GM19043 (cell line): ENCODE measurements around the gene ADORA2B.
"Not testable (repeated sequence)": the region's sequence is repeated elsewhere in the genome, so short reads cannot be mapped to it uniquely, and the experiment has no call there.

ENCODE experiments used
- ATAC-seq: cut with Tn5 transposase; IDR thresholded peaks from one replicate; pipeline ENCODE4 v1.9.1; 2021; ENCODE audit warnings: low read depth; ENCODE audit not compliant: unreplicated experiment

Gene ADORA2B

DNA sequence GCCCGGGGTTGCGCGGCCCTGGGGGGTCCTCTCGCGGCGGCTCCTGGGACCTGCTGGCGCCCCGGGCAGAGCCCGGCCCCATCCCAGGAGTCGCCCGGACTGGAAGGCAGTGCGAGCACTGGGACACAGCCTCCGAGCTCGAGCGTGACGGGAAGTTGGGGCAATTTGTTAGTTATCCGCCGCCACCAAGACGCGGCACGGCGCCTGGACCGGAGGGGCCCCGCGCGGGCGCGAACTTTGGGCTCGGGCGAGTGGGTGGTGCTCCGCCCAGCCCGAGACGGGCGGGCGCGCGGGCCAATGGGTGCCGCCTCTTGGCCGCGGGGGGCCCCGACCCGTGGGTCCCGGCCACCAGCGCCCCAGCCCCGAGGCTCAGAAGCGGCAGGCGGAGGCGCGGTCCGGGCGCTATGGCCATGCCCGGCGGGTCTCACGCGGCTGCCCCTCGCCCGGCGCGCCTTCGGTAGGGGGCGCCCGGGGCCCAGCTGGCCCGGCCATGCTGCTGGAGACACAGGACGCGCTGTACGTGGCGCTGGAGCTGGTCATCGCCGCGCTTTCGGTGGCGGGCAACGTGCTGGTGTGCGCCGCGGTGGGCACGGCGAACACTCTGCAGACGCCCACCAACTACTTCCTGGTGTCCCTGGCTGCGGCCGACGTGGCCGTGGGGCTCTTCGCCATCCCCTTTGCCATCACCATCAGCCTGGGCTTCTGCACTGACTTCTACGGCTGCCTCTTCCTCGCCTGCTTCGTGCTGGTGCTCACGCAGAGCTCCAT, at the start of gene ADORA2B:
ADORA2B (plus strand) TSS at position 372 of the 768 bp plus-strand sequence; CDS start at position 491, 119 bp downstream.
- ATAC-seq: peak; percentile 47

DNA sequence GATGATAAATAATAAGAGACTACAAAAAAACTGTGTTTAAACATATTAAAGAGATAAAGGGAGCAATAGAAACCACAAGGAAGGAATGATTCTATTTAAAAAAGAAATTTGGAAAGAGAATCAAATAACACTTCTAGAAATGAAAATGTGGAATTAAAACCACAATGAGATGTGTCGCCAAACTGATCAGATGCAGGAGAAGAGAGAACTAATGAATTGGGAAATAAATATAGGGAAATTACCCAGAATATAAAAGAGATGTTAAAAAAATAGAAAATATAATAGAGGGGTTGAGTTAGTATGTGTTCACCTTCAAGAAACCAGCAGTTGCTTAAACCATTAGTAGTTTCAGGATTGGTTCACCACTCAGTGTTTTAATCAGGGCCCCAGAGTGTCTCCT, 48.7 kb upstream of the ADORA2B start:
- no peak for ATAC-seq

DNA sequence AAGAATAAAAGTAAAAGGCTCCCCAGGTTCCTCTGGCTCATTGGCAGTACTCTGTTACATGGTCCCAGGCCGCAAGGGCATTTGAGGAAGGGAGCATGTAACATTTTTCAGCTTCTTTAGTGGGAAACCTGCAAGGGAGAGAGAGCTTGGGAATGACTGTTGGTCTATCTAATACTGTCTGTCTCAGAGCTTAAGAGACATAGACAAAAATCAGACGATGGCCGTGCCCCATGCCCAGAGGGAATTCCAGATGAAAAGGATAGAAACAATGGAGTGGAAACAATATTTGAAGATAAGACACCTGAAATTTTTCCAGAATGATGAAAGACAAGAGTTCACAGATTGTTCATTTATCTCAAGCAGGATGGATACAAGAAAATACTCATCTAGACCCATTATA, 48.1 kb upstream of the ADORA2B start:
- ATAC-seq: no peak

DNA sequence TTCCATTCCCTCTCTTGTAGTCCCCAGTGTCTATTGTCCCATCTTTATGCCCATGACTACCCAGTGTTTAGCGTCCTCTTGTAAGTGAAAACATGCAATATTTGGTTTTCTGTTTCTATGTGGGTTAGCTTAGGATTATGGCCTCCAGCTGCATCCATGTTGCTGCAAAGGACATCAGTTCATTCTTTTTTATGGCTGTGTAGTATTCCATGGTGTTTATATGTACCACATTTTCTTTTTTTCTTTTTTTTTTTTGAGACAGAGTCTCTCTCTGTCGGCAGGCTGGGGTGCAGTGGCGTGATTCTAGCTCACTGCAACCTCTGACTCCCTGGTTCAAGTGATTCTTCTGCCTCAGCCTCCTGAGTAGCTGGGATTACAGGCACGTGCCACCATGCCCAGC, 45.3 kb upstream of the ADORA2B start:
- ATAC-seq: not testable (repeated sequence)

DNA sequence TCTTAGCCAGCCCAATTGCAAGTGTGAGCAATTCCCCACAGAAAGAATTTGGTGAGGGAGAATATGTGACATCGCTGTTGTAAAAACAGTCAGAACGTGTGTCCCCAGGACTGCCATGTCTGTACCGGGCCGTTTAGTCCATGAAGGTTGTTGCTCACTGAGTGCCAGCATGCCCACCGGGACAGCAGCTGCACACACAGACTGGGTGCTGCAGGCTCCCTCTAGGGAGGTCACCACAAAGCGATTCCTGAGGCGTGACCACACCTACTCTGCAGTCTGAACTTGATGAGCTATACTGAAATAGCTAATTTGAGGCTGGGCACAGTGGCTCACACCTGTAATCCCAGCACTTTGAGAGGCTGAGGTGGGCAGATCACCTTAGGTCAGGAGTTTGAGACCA, 44.1 kb upstream of the ADORA2B start:
- no peak for ATAC-seq

DNA sequence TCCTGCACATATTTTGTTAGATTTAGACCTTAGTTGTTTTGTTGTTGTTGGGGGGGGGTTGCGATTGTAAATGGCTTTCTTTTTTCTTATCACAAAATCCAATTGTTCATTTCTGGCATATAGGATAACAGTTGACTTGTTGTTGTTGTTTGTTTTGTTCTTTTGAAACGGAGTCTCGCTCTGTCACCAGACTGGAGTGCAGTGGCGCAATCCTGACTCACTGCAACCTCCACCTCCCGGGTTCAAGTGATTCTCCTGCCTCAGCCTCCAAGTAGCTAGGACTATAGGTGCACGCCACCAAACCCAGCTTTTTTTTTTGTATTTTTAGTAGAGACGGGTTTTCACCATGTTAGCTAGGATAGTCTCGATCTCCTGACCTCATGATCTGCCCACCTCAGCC, 39.7 kb upstream of the ADORA2B start:
- ATAC-seq: not testable (repeated sequence)

DNA sequence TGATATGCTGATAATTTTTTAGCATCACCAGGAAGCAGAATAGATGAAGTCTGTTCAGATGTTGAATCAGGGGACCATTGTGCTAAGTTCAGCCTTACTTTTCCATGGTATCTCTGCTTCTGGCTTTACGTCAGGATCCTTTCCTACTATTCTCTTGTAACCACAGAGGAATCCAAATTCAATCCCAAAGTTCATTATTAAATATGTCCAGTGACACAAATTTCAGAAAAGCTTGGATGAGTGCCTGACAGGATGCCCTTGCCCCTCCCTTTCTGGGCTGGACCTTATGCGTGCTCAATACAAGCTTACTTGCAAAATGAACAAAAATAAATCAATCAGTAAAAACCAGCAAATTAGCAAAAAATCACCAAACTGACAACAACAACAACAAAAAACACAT, 37.6 kb upstream of the ADORA2B start:
- ATAC-seq: no peak

DNA sequence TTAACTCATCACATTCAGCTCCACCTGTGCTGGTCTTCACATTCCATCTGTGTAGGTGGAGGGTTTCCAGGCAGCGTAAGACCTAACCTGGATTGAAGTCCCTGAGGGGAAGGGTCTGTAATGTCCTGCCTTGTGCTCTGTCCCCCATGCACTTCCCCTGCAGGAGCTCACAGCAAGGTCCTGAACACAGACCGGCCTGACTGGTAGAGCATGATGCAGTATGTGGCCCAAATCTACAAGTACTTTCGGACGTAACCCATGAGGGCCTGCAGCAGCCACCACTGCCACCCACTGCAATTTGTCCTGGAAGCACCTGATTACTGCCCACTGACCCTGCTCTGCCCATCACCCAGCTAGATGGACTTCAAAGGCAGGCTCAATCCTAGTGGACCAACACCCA, 36.6 kb upstream of the ADORA2B start:
- ATAC-seq: no peak

DNA sequence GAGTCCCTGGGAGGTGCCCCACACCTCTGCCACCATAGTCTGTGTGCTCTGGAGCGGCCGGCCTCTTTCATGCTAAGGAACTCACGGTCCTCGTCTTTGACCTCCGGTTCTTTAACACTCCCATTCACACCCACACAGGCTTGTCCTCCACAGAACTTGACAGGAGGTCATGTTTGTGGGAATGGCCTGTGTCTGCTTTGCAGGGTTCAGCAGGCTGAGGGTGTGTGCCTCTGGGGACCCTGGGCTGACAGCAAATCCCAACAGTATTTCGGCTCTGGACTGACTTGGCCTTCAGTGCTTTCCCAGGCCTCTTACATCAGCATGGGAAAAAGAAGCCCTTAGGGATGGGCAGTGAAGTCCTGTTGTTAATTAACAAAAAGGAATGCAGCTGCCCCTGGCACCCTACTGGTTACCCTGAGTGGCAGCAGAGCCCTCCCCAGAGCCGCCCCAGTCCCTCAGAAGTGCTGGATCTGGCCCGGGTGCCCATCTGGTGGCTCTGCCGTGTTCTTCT, 35.4 kb upstream of the ADORA2B start:
- ATAC-seq: no peak

DNA sequence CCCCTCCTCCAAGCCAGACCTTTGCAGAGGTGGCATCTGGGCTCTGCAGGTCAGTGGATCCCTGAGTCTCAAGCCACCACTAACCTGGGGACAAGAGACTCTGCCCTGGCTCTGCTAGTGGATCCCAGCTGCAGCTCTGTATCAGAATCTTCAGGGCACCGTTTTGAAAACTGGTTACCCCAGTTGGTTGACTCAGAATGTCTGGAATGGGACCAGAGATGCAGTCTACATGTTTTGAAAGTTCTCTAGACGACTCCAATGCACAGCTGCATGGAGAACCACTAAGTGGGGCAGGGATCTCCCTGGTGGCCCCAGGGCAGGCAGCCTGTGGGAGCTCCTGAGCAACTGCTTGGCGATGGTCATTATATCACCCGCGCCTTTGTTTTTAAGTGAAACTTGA, 34.1 kb upstream of the ADORA2B start:
- ATAC-seq: no peak

DNA sequence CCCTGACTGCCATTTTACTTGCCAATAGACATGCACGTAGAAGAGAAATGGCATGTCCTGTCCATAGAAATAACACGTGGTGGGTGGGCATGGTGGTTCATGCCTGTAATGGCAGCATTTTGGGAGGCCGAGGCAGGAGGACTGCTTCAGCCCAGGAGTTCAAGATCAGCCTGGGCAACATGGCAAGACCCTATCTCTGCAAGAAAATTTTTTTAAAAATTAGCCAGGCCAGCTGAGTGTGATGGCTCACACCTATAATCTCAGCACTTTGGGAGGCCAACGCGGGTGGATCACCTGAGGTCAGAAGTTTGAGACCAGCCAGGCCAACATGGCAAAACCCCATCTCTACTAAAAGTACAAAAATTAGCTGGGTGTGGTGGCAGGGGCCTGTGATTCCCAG, 33.2 kb upstream of the ADORA2B start:
- not testable (repeated sequence) for ATAC-seq

DNA sequence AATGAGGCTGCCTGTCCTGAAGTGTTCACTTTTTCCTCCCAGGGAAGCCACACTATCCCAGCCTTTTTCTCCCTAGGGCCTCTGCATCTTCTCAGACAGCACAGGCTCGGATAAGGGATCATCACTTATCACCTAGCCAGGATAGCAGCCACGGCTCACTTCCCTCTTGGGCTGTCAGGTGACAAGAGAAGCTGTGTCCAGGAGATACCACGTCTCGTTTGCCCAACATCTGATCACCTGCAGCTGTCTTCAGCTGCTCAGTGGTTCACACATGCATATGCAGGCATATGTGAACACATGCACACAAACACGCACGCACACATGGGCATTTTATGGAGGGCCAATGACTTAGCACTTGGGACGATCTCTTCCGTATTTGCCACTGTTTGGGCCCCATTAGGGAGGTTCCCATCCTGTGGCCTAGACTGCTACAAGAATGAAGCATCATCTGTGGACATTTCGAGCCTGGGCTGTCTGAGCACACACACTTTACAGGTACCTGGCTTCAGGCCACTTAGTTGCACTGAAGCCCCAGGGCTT, 32.4 kb upstream of the ADORA2B start:
- no peak for ATAC-seq

DNA sequence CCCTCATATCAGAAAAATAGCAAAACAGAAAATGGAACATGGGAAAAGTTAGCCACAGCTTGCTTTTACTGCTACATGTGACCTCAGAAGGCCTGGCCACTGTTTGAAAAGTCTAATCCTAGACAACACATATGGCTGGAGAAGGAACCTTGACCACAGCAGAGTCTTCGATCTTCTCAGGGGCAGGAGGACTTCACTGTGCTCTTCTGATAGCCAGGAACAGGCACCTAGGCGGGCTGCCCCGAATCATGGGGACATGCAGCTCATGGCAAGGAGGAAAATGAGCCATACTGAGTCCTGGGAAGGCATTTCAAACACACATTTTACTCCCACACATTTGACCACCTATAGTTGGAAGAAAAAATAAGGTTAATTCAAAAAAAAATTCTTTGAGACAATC, 31.1 kb upstream of the ADORA2B start:
- ATAC-seq: no peak

DNA sequence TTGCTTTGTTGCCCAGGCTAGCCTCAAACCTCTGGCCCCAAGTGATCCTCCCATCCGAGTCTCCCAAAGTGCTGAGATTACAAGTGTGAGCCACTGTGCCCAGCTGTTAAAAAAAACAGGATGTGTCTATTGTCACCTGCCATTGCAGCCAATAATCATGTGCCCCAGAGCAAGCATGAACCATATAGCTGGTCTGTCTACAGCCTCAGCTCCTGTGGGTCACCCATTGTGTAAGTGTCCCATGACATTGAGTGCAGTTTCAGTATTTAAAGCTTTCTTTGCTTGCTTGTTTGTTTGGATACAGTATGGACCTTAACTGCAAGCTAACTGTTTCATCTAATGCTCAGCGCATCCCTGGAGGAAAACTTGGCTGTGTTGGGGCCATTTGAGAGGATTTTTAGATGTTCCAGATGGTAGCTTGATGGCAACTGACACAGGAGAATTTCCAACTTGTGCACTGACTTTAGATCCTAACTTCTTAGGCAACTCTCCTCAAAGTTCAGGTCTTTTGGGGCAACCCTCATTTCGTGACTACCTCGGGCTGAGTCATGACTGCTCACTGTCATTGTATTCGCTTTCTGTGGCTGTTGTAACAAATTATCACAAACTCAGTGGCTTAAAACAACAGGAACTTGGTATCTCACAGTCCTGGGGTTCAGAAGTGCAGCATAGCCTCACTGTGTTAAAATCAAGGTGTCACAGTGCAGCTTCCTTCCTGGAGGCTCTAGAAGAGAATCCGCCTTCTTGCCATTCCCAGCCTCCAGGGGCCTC, 30.3 kb upstream of the ADORA2B start:
- ATAC-seq: no peak

DNA sequence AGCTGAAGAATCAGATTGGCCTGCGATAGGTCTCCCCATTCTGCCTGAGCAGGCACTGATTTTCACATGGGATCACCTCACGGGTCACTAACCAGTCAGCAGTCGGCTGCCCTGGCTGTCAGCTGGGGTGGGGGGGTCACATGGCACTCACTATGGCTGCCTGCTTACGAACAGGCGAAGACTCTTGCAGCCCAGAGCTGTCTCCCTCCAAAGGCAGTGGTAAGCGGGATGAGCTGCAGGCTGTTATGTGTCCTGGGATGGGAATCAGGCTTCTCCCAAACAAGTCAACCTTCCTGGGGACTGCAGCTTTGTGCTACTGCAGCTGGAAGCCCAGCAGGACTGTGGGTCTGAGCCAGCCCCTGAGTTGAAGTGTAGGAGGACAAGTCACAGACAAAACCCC, 29.0 kb upstream of the ADORA2B start:
- ATAC-seq: no peak

DNA sequence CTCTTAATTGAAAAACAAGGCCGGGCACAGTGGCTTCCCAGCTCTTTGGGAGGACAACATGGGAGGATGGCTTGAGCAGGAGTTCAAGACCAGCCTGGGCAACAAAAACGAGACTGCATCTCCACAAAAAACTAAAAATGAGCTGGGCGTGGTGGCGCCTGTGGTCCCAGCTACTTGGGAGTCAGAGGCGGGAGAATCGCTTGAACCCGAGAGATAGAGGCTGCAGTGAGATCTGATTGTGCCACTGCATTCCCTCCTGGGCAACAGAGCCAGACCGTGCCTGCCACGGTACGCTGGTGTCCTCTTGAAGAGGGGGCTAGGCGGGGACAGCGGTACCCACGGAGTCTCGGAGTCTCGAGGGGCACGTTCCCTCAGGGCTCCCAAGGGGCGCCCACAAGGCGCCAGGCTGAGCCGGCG, 27.9 kb upstream of the ADORA2B start:
- ATAC-seq: no peak

DNA sequence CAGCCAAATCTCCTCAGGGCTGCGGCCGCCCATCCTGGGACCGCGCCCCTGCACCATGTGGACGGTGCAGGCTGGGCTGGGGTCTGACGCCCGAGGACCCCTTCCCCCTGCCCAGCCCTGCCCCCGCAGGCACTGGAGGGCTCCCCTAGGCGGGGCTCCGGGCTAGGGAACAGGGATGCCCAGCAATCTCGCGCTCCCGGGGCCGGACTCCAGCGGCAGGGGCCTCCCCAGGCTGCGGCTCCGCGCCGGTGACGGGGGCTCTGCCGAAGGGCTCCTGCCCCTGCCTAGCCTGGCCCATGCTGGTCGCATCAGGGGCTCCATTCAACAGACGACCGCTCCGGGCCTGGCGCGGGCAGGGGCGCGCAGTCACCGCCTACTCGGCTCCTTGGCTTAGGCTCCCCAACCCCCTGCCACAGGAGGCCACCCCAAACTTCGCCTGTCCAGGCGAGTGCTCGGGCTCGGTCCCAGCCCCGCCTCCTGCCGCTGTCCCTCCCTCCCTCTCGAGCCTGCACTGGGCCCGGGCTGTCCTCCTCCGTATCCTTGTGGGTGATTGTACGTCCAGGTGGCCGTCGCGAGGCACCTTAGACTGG, 27.4 kb upstream of the ADORA2B start:
- ATAC-seq: no peak

DNA sequence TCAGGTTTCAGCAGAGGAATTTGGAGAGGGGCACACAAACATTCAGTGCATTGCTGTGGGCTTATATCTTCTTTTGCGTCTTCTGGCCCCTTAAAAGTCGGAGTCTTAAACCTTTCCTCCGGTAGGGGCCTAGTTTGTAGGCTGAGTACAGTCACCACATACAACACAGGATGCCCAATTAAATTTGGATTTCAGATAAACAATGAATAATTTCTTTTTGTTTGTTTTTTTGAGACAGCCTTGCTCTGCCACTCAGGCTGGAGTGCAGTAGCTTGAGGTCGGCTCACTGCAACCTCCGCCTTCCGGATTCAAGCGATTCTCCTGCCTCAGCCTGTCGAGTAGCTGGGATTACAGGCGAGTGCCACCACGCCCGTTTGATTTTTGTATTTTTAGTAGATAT, 26.7 kb upstream of the ADORA2B start:
- no peak for ATAC-seq

DNA sequence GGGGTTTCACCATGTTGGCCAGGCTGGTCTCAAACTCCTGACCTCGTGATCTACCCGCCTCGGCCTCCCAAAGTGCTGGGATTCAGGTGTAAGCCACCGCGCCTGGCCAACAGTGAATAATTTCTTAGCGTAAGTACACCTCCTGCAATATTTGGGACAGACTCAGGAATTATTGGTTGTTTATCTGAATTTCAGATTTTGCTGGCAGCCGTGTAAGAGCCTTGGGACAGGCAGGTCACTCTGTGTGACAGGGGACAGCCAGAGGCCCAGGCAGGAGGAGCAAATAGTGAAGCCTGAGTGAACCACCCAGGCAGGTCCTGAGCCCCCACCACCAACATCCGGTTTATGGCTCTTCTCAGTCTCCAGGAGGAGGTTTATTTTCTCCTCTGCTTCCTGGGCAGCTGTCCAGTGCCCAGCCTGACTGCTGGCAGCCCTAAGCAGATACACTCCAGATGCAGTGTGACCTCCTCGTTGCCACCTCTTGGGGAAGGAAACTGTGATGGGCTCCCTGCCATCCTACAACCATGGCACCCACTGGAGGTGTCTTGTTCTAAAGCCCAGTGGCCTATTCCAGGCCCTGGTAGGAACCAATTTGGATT, 26.2 kb upstream of the ADORA2B start:
- no peak for ATAC-seq

DNA sequence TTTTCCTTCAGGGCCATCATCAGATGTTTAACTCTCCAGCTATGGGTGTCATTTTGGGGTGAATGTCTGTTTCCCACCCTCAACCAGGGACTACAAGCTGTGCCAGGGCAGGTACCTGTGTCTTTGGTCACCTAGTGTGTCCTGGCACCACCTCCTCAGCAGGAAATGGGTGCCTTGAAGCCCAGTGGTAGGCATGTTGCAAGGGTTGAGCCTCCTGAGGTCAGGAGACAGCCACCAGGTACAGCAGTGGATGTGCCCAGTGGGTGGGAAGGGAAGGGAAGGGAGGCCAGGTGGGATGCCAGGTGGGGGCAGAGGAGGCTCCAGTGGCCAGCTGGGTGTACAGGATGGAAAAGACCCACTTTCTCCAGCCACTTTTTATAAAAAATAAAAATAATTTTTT, 25.5 kb upstream of the ADORA2B start:
- no peak for ATAC-seq

DNA sequence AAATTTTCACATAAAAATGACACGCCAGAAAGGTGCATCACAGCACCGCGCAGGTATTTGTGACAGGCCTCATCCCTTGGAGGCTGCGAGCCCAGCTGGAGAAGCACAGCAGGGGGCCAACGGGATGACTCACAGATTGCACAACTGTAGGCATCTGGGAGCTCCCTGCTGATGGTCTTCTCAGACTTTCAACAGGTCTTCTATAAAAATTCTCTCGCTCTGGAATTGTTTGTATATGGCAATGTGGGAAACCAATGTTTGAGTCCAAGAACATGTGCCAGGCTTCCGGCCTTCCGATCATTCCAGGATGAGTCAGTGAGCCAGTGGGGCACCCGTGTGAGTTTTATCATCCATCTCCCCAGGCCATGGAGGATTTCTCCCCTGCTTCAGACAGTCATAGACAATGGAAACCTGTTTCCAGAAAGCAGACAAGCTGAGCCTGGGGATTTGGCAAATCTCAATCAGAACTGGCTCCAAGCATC, 24.1 kb upstream of the ADORA2B start:
- no peak for ATAC-seq
